Gastrocnemius medialis (tissue), 4 donors: ENCODE data around the gene STK33.

Experiments
- POLR2A ChIP-seq, 2 donors: fragments of 450-650 bp; IDR thresholded peaks; one replicate each; pipeline ENCODE4 v1.6.1; 2017; ENCODE audit warnings: antibody characterized with exemption in 2 of 2, mild to moderate bottlenecking in 2 of 2, moderate library complexity in 2 of 2
- TF ChIP-seq, protein P1 (sequence below), 5 experiments: fragments of 450-650 bp in 3 of 5; fragments of 200-600 bp in 2 of 5; sonication (generic) in 2 of 5; IDR thresholded peaks in 4 of 5; conservative IDR thresholded peaks in 1 of 5; 1 replicate in 4 of 5; 2 replicates in 1 of 5; pipeline ENCODE4 v1.5.1; 2016 to 2019; ENCODE audit warnings: antibody characterized with exemption in 5 of 5, mild to moderate bottlenecking in 3 of 5, moderate library complexity in 3 of 5

DNA sequence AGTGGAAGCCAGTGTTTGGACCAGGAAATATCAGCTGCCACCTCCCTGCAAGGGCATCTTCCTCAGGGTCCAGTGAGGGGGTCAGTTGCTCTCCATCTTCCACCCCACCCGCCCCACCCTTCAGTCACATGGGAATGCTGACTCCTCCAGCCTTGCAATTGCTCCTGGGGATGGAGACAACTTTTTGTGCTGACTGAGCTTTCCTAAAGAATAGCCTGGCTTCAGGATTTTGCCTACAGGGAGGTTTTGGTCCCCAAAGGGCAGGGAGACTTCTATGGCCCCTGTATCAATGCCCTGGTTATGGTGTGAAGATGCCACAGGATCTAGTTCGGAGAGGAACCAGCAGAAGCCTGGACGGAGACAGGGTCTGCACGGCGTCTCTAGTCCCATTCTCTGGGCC is 206.3 kb downstream of the STK33 start:
- TF ChIP-seq, protein P1, sequence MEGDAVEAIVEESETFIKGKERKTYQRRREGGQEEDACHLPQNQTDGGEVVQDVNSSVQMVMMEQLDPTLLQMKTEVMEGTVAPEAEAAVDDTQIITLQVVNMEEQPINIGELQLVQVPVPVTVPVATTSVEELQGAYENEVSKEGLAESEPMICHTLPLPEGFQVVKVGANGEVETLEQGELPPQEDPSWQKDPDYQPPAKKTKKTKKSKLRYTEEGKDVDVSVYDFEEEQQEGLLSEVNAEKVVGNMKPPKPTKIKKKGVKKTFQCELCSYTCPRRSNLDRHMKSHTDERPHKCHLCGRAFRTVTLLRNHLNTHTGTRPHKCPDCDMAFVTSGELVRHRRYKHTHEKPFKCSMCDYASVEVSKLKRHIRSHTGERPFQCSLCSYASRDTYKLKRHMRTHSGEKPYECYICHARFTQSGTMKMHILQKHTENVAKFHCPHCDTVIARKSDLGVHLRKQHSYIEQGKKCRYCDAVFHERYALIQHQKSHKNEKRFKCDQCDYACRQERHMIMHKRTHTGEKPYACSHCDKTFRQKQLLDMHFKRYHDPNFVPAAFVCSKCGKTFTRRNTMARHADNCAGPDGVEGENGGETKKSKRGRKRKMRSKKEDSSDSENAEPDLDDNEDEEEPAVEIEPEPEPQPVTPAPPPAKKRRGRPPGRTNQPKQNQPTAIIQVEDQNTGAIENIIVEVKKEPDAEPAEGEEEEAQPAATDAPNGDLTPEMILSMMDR (IDR thresholded peaks at IDR 0.05 in 4 of 5, conservative IDR thresholded peaks at IDR 0.05 in 1 of 5) = no peak
- TF ChIP-seq POLR2A (IDR thresholded peaks at IDR 0.05) = no peak
